SK-N-MC (cell line): ENCODE results near the gene CACNG4.

Experiments
- DNase-seq: peaks from one replicate; pipeline ENCODE4 v3.0.0-alpha.2; 2011; ENCODE audit warnings: low read depth, low spot score
- H3K27ac ChIP-seq: fragments of 200-600 bp; sonication (generic); 2 replicates; pipeline ENCODE4 v1.5.1; 2016; ENCODE audit warnings: mixed run types
- H3K36me3 ChIP-seq: fragments of 200-600 bp; sonication (generic); 2 replicates; pipeline ENCODE4 v1.6.1; 2017; ENCODE audit warnings: antibody characterized with exemption, low read length, mixed read lengths; ENCODE audit not compliant: insufficient read depth
- H3K4me3 ChIP-seq: fragments of 200-600 bp; sonication (generic); 2 replicates; pipeline ENCODE4 v1.5.1; 2016
- H3K9ac ChIP-seq: fragments of 200-600 bp; sonication (generic); 2 replicates; pipeline ENCODE4 v1.8.0; 2017; ENCODE audit warnings: mixed run types, mixed read lengths; ENCODE audit not compliant: insufficient read length
- H3K9me3 ChIP-seq: fragments of 200-600 bp; sonication (generic); 2 replicates; pipeline ENCODE4 v1.6.1; 2017; ENCODE audit warnings: low read depth, mild to moderate bottlenecking, antibody characterized with exemption, low read length, moderate library complexity, mixed read lengths
- EZH2 ChIP-seq: fragments of 200-600 bp; sonication (generic); IDR thresholded peaks from one replicate; pipeline ENCODE4 v1.6.1; 2017; ENCODE audit warnings: antibody characterized with exemption
- FOXP2 ChIP-seq: optimal IDR thresholded peaks from 2 replicates; pipeline ENCODE3; 2011; ENCODE audit warnings: mild to moderate bottlenecking, moderate library complexity; ENCODE audit not compliant: insufficient read depth; ENCODE audit errors: extremely low read length, control extremely low read depth
- POLR2AphosphoS5 ChIP-seq: IDR thresholded peaks from 2 replicates; pipeline ENCODE4 v1.6.1; 2012; ENCODE audit warnings: mild to moderate bottlenecking, low read depth, low read length, borderline replicate concordance

Gene CACNG4

DNA sequence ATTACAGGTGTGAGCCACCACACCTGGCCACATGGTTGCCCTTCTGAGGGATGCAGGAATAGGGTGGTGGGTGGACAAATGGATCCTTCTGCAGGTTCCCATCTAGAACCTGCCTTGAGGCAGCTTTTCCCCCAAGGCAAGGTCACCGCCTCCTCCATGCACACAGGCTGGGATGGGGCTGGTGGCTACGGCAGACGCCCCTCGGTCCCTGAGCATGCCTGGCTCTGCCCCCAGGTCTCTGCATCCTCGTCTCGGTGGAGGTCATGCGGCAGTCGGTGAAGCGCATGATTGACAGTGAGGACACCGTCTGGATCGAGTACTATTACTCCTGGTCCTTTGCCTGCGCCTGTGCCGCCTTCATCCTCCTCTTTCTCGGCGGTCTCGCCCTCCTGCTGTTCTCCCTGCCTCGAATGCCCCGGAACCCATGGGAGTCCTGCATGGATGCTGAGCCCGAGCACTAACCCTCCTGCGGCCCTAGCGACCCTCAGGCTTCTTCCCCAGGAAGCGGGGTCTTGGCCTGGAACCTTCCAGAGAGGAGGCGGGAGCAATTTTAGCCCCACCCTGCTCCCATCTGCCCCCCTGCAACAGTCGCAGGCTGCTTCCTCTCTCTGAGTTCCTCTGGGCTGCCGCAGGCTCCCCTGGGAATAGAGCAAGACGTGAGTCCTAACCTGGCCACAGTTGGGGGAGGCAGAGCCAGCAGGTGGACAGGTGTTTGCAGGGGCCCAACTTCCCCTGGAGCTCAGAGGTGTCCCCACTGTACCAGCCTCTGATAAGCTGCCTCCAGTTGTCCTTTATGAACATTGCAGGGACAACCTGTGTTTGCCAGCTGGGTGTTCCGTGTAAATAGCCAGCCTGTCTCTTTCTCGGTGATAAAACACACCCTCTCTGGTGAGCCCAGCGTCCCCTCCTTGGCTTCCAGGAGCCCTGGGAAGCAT is 91.6 kb downstream of the CACNG4 start:
- H3K27ac ChIP-seq, result no peak overlapping the region
- H3K4me3 ChIP-seq, result no peak overlapping the region
- DNase-seq, result no peak
- TF ChIP-seq POLR2AphosphoS5 (no peak), EZH2 (no peak), FOXP2 (no peak)
- no peaks in the 10 kb centered on the region for H3K9me3 ChIP-seq
- no peak overlapping the region for H3K9ac ChIP-seq
- no peaks in the 10 kb centered on the region for H3K36me3 ChIP-seq

- H3K4me3 ChIP-seq, result no peak overlapping the region
- H3K9ac ChIP-seq, result no peak overlapping the region
- DNase-seq, result no peak
- H3K36me3 ChIP-seq, result no peaks in the 10 kb centered on the region
- H3K27ac ChIP-seq, result no peak overlapping the region
- TF ChIP-seq EZH2 (no peak), POLR2AphosphoS5 (no peak), FOXP2 (no peak)
- no peaks in the 10 kb centered on the region for H3K9me3 ChIP-seq
Measured at GRCh38 chr17:67056746-67057490, 92.4 kb downstream of the CACNG4 start.

GRCh38 chr17:67058036-67058435 is 93.5 kb downstream of the CACNG4 start:
- Histone ChIP-seq H3K9ac (no peak overlapping the region), H3K27ac (no peak overlapping the region), H3K36me3 (no peaks in the 10 kb centered on the region), H3K9me3 (no peaks in the 10 kb centered on the region), H3K4me3 (no peak overlapping the region)
- DNase-seq, result no peak
- TF ChIP-seq POLR2AphosphoS5, result no peak
- TF ChIP-seq FOXP2, result no peak
- no peak for TF ChIP-seq EZH2

DNA sequence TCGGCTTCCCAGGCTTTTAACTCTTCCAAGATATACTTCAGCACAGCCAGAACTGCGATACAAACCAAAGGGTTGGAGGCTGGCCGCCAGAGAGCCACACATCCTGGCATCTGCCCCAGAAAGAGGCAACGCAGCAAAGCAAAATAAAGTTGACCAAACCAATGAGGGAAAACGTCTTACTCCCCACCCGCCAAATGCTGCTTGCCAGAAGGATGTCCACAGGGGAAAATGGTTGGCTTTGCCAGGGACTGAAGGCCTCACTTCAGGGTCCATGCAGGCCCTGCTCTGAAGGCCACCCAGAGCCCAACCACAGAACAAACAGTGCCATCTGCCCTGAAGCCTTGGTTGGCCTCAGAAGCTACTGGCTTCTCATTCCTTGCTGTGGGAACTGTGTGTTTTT is 94.9 kb downstream of the CACNG4 start:
- Histone ChIP-seq H3K36me3 (no peaks in the 10 kb centered on the region), H3K4me3 (no peak overlapping the region), H3K9me3 (no peaks in the 10 kb centered on the region), H3K9ac (no peak overlapping the region), H3K27ac (no peak overlapping the region)
- TF ChIP-seq POLR2AphosphoS5, result no peak
- no peak for TF ChIP-seq FOXP2
- no peak for TF ChIP-seq EZH2
- no peak for DNase-seq

DNA sequence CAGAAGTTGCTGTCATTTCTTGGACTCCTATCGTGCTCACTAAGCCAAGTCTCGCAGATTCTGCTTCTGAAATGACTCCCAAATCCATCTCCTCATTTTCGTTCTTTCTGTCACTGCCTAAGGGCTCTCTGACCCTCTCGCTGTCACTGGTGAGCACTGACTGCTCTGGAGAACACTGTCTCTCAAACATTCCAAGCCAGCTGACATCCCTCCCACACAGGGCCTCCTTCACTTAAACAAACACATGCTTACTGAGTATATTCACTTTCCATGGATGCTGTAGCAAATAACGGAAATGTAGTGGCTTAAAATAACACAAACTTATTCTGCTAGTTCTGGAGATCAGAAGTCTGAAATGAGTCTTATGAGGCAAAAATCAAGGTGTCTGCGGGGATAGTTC is 98.6 kb downstream of the CACNG4 start:
- Histone ChIP-seq H3K27ac (no peak overlapping the region), H3K4me3 (no peak overlapping the region), H3K36me3 (no peaks in the 10 kb centered on the region), H3K9me3 (no peaks in the 10 kb centered on the region), H3K9ac (no peak overlapping the region)
- DNase-seq, result no peak
- TF ChIP-seq POLR2AphosphoS5 (no peak), EZH2 (no peak), FOXP2 (no peak)

- H3K27ac ChIP-seq, result no peak overlapping the region
- DNase-seq, result no peak
Measured at GRCh38 chr17:67066717-67067116, 102.2 kb downstream of the CACNG4 start.

GRCh38 chr17:67067571-67068482 is 103.3 kb downstream of the CACNG4 start:
- Histone ChIP-seq H3K9ac (no peak overlapping the region), H3K9me3 (no peaks in the 10 kb centered on the region), H3K27ac (no peak overlapping the region), H3K36me3 (no peaks in the 10 kb centered on the region; the same call in none of the 2 replicates), H3K4me3 (no peak overlapping the region)
- no peak for DNase-seq
- TF ChIP-seq POLR2AphosphoS5 (no peak), EZH2 (no peak), FOXP2 (no peak)

More at GRCh38 chr17:67066717-67067116, 102.2 kb downstream of the CACNG4 start:
- no peak overlapping the region for H3K9ac ChIP-seq
- H3K9me3 ChIP-seq, result no peaks in the 10 kb centered on the region
- H3K4me3 ChIP-seq, result no peak overlapping the region
- TF ChIP-seq FOXP2, result no peak
- no peak for TF ChIP-seq POLR2AphosphoS5
- TF ChIP-seq EZH2, result no peak
- no peaks in the 10 kb centered on the region for H3K36me3 ChIP-seq
